OCI-LY7 (cell line): Measurements from ENCODE around the gene MCRIP2. TPM values are rescaled to one million over a fixed set of nuclear protein-coding genes. Genes with fewer than 3 reads are reported as not detected.

Source experiments
- BruUV-seq: library from RNA; stranded (reverse); fragments of 400-500 nt; replicated peaks from 2 replicates; lab custom pipeline; 2021; lab: Mats Ljungman, UMichigan
- CTCF ChIA-PET: fragments of 300-600 bp; sonication (Branson Sonifier 250); formaldehyde crosslinking; loops from one replicate; lab custom pipeline; 2022; ENCODE audit warnings: antibody characterized with exemption; ENCODE audit not compliant: unreplicated experiment; lab: Charles Lee
- POLR2A ChIA-PET: fragments of 300-600 bp; sonication (Branson Sonifier 250); formaldehyde crosslinking; loops from one replicate; lab custom pipeline; 2022; ENCODE audit warnings: antibody characterized with exemption; lab: Charles Lee
- DNase-seq: peaks from one replicate; pipeline ENCODE4 v3.0.0-alpha.2; 2015; ENCODE audit warnings: low spot score
- H2AFZ ChIP-seq: fragments of 200-600 bp; sonication (generic), shearing (Covaris generic); 2 replicates; pipeline ENCODE4 v1.6.1; 2014; ENCODE audit warnings: mild to moderate bottlenecking, antibody characterized with exemption, low read length, moderate library complexity
- H3K27ac ChIP-seq: fragments of 200-600 bp; sonication (generic); 2 replicates; pipeline ENCODE4 v1.5.1; 2014; ENCODE audit warnings: mixed run types, low read depth, mild to moderate bottlenecking, moderate library complexity, low read length, inconsistent platforms; ENCODE audit not compliant: poor library complexity, severe bottlenecking
- H3K36me3 ChIP-seq: fragments of 200-600 bp; sonication (generic); 2 replicates; pipeline ENCODE4 v1.6.1; 2014; ENCODE audit warnings: mild to moderate bottlenecking, antibody characterized with exemption, low read length, moderate library complexity, mixed read lengths; ENCODE audit not compliant: insufficient read depth
- H3K4me1 ChIP-seq: fragments of 200-600 bp; sonication (generic); 2 replicates; pipeline ENCODE4 v1.5.1; 2014; ENCODE audit warnings: mild to moderate bottlenecking, low read length; ENCODE audit not compliant: insufficient read depth, poor library complexity, severe bottlenecking
- H3K4me2 ChIP-seq: fragments of 200-600 bp; sonication (generic); 2 replicates; pipeline ENCODE4 v1.6.1; 2014; ENCODE audit warnings: mild to moderate bottlenecking, low read length
- H3K4me3 ChIP-seq: fragments of 200-600 bp; sonication (generic); 2 replicates; pipeline ENCODE4 v1.5.1; 2014; ENCODE audit warnings: mild to moderate bottlenecking, low read depth, low read length; ENCODE audit not compliant: poor library complexity, severe bottlenecking
- H3K79me2 ChIP-seq: fragments of 200-600 bp; sonication (generic); 2 replicates; pipeline ENCODE4 v1.6.1; 2016; ENCODE audit warnings: low read depth, mild to moderate bottlenecking, low read length, moderate library complexity, mixed read lengths; ENCODE audit not compliant: insufficient read depth
- H3K9me2 ChIP-seq: fragments of 200-600 bp; sonication (generic); 2 replicates; pipeline ENCODE4 v1.6.1; 2016; ENCODE audit warnings: mild to moderate bottlenecking, low read length, mixed read lengths; ENCODE audit not compliant: insufficient read depth
- H3K9me3 ChIP-seq: fragments of 200-600 bp; sonication (generic); 2 replicates; pipeline ENCODE4 v1.6.1; 2014; ENCODE audit warnings: mild to moderate bottlenecking, mixed run types, low read length, mixed read lengths
- H4K20me1 ChIP-seq: fragments of 200-600 bp; sonication (generic); 2 replicates; pipeline ENCODE4 v1.6.1; 2014; ENCODE audit warnings: mild to moderate bottlenecking, antibody characterized with exemption, low read length, moderate library complexity, mixed read lengths; ENCODE audit not compliant: insufficient read depth
- EZH2phosphoT487 ChIP-seq: fragments of 200-600 bp; sonication (generic); IDR thresholded peaks from 2 replicates; pipeline ENCODE4 v1.6.1; 2018; ENCODE audit warnings: low read depth, borderline replicate concordance, mild to moderate bottlenecking, mixed run types, antibody characterized with exemption, low read length, moderate library complexity, mixed read lengths
- intact Hi-C: fragments of 100-400 bp; cut with micrococcal nuclease; formaldehyde crosslinking; loops from one replicate; pipeline ENCODE4 v1.10.0; 2022; ENCODE audit not compliant: unreplicated experiment
- total RNA-seq, 2 experiments: library from RNA; depleted of rRNA in 1 of 2; stranded (reverse); fragments of >200 nt in 1 of 2; shearing (Covaris generic) in 1 of 2; gene quantifications; 2 replicates each; pipeline ENCODE4 v1.2.3, GENCODE V29; 2014 to 2022
- TF ChIP-seq, protein P1 (sequence below): fragments of 200-600 bp; sonication (generic); conservative IDR thresholded peaks from 2 replicates; pipeline ENCODE4 v1.5.1; 2014; ENCODE audit warnings: mild to moderate bottlenecking, antibody characterized with exemption, low read length, moderate library complexity, mixed read lengths

MCRIP2 gene
- total RNA-seq, 2 experiments from 2014 or later = 62.8 to 64.1 TPM

DNA sequence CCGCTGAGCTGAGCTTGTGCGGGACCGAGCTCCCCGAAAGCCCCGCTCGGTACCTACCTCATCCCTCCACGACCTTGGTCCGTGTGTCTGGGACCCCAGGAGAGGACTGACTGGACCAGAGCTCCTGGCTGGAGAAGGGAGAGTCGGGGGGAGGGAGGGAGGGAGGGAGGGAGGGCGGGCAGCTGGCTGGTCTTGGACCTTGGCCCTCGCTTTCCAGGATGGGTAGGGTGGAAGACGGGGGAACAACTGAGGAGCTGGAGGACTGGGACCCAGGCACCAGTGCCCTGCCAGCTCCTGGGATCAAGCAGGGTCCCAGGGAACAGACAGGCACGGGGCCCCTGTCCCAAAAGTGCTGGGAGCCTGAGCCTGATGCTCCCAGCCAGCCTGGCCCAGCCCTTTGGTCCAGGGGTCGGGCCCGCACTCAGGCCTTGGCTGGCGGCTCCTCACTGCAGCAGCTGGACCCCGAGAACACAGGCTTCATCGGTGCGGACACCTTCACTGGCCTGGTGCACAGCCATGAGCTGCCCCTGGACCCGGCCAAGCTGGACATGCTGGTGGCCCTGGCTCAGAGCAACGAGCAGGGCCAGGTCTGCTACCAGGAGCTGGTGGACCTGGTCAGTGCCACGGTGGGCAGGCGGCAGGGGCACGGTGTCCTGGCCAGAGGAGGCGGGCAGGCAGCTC is 34.4 kb downstream of the MCRIP2 start:
- Histone ChIP-seq H3K27ac (no peak overlapping the region), H3K79me2 (peaks cover 5% of the 10 kb centered on the region; the same call in 1 of the 2 replicates), H3K36me3 (peaks cover 32% of the 10 kb centered on the region), H4K20me1 (peaks cover 1% of the 10 kb centered on the region; the same call in 1 of the 2 replicates), H3K4me2 (no peak overlapping the region), H3K4me3 (no peak overlapping the region), H3K9me2 (no peaks in the 10 kb centered on the region), H3K9me3 (no peaks in the 10 kb centered on the region), H2AFZ (no peak overlapping the region), H3K4me1 (peaks cover 14% of the 10 kb centered on the region)
- ChIA-PET CTCF (interaction anchor here (0.6 kb wide), 1 partner anchor 93 kb away, joined by 4 read pairs; no protein-coding TSS in a partner anchor), POLR2A (no interaction called here)
- DNase-seq = no peak
- TF ChIP-seq, protein P1, sequence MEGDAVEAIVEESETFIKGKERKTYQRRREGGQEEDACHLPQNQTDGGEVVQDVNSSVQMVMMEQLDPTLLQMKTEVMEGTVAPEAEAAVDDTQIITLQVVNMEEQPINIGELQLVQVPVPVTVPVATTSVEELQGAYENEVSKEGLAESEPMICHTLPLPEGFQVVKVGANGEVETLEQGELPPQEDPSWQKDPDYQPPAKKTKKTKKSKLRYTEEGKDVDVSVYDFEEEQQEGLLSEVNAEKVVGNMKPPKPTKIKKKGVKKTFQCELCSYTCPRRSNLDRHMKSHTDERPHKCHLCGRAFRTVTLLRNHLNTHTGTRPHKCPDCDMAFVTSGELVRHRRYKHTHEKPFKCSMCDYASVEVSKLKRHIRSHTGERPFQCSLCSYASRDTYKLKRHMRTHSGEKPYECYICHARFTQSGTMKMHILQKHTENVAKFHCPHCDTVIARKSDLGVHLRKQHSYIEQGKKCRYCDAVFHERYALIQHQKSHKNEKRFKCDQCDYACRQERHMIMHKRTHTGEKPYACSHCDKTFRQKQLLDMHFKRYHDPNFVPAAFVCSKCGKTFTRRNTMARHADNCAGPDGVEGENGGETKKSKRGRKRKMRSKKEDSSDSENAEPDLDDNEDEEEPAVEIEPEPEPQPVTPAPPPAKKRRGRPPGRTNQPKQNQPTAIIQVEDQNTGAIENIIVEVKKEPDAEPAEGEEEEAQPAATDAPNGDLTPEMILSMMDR = no peak
- no peak for TF ChIP-seq EZH2phosphoT487
- intact Hi-C loops = no loop called here
- BruUV-seq = no TSS peak

DNA sequence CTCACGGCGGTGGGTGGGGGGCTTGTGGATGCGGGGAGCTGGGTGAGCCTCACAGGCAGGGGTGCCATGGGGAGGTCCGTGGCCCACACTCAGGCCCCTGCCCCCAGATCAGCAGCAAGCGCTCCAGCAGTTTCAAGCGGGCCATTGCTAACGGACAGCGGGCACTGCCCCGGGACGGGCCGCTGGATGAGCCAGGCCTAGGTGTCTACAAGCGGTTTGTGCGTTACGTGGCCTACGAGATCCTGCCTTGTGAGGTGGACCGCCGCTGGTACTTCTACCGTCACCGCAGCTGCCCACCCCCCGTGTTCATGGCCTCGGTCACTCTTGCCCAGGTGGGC is 34.9 kb downstream of the MCRIP2 start:
- Histone ChIP-seq H3K9me3 (no peaks in the 10 kb centered on the region), H3K4me2 (no peak overlapping the region), H3K4me3 (no peak overlapping the region), H3K79me2 (peaks cover 11% of the 10 kb centered on the region; the same call in 1 of the 2 replicates), H3K9me2 (no peaks in the 10 kb centered on the region), H2AFZ (no peak overlapping the region), H3K36me3 (peaks cover 31% of the 10 kb centered on the region), H4K20me1 (peaks cover 5% of the 10 kb centered on the region; the same call in 1 of the 2 replicates), H3K27ac (no peak overlapping the region), H3K4me1 (peaks cover 19% of the 10 kb centered on the region)
- intact Hi-C loops = no loop called here
- TF ChIP-seq EZH2phosphoT487 = no peak
- TF ChIP-seq, protein P1 = no peak
- CTCF ChIA-PET = no interaction called here
- no peak for DNase-seq
- POLR2A ChIA-PET = no interaction called here
- no TSS peak for BruUV-seq

DNA sequence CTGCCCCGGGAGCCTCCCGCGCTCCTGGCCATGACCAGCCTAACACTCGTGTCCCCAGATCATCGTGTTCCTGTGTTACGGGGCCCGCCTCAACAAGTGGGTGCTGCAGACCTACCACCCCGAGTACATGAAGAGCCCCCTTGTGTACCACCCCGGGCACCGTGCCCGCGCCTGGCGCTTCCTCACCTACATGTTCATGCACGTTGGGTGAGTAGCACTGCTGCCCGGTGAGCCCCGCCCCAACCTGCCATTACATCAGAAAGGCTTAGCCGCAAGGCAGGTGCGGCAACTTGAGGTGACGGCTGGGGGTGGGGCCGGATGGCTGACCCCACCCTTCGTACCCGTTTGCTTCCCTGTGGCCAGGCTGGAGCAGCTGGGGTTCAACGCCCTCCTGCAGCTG is 35.3 kb downstream of the MCRIP2 start:
- no peak for TF ChIP-seq EZH2phosphoT487
- TF ChIP-seq, protein P1 = no peak
- Histone ChIP-seq H3K79me2 (peaks cover 14% of the 10 kb centered on the region; the same call in 1 of the 2 replicates), H3K9me3 (no peaks in the 10 kb centered on the region), H3K4me2 (no peak overlapping the region), H4K20me1 (peaks cover 5% of the 10 kb centered on the region; the same call in 1 of the 2 replicates), H3K36me3 (peaks cover 32% of the 10 kb centered on the region), H2AFZ (no peak overlapping the region), H3K27ac (no peak overlapping the region), H3K9me2 (no peaks in the 10 kb centered on the region), H3K4me1 (peaks cover 22% of the 10 kb centered on the region), H3K4me3 (no peak overlapping the region)
- BruUV-seq = no TSS peak
- intact Hi-C loops = no loop called here
- POLR2A ChIA-PET = no interaction called here
- CTCF ChIA-PET = no interaction called here
- no peak for DNase-seq
